Measurements from ENCODE around the gene LHX8. TPM values are rescaled to one million over a fixed set of nuclear protein-coding genes. Genes with fewer than 3 reads are reported as not detected.

LHX8 gene
- total RNA-seq, 1 experiment from 2014 or later = not detected

DNA sequence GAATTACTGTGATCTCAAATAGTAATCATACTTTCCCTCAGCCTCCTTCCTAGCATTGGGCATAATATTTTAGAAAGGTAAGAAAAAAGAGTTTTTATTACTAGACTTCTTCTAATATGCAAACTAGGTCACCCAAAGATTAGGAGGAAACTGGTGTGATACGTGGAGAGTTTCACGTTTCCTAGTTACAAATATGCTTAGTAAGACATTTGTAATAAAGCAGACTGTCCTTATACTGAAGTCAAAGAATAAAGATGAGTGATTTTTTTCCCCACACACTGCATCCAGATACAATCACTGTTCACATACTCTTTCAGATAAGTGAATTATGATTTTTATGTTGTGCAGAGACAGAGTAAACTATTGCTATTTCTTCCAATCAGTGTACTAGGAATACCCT lies 17.9 kb downstream of the LHX8 start:
- no peak overlapping the region for H3K27ac ChIP-seq (ENCODE audit: insufficient read length, low read depth, low read length)
- H2BK5ac ChIP-seq (ENCODE audit: insufficient read length, low read length) = no peak overlapping the region
- DNase-seq = no peak
- Mint-ChIP-seq H3K9me3 (no peaks in the 10 kb centered on the region; a peak in 1 of 5 replicates), H3K27me3 (ENCODE audit: low read depth) (no peaks in the 10 kb centered on the region; the same call in 1 of the 2 replicates), H3K36me3 (ENCODE audit: insufficient read depth in 1 of 3, low read depth in 3 of 3) (no peaks in the 10 kb centered on the region; a peak in 1 of 7 replicates), H3K27ac (no peak overlapping the region), H3K4me1 (no peaks in the 10 kb centered on the region), H3K4me3 (no peak overlapping the region)
- no peak overlapping the region for H3T11ph ChIP-seq (ENCODE audit: low read length)
- no peaks in the 10 kb centered on the region for H3K79me2 ChIP-seq (ENCODE audit: insufficient read depth, low read length)
- H4K20me1 ChIP-seq (ENCODE audit: control insufficient read depth, insufficient read depth, insufficient read length) = no peaks in the 10 kb centered on the region
- H4K5ac ChIP-seq (ENCODE audit: insufficient read length, low read depth, low read length) = no peak overlapping the region
- H3K4me1 ChIP-seq (ENCODE audit: insufficient read depth, low read length) = no peaks in the 10 kb centered on the region
- no peaks in the 10 kb centered on the region for H3K79me1 ChIP-seq (ENCODE audit: insufficient read depth, low read depth, low read length, poor library complexity, severe bottlenecking)
- no peaks in the 10 kb centered on the region for H3K9me3 ChIP-seq (ENCODE audit: control insufficient read depth, low read depth, low read length)
- H3K18ac ChIP-seq (ENCODE audit: insufficient read length, low read depth, low read length) = no peak overlapping the region
- no peak overlapping the region for H3K9ac ChIP-seq (ENCODE audit: extremely low read depth, insufficient read length, low read length)
- no peak overlapping the region for H4K91ac ChIP-seq (ENCODE audit: insufficient read length, low read depth, low read length)
- TF ChIP-seq, protein P1, sequence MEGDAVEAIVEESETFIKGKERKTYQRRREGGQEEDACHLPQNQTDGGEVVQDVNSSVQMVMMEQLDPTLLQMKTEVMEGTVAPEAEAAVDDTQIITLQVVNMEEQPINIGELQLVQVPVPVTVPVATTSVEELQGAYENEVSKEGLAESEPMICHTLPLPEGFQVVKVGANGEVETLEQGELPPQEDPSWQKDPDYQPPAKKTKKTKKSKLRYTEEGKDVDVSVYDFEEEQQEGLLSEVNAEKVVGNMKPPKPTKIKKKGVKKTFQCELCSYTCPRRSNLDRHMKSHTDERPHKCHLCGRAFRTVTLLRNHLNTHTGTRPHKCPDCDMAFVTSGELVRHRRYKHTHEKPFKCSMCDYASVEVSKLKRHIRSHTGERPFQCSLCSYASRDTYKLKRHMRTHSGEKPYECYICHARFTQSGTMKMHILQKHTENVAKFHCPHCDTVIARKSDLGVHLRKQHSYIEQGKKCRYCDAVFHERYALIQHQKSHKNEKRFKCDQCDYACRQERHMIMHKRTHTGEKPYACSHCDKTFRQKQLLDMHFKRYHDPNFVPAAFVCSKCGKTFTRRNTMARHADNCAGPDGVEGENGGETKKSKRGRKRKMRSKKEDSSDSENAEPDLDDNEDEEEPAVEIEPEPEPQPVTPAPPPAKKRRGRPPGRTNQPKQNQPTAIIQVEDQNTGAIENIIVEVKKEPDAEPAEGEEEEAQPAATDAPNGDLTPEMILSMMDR (conservative IDR thresholded peaks at IDR 0.05) = no peak
- no peak overlapping the region for H2BK15ac ChIP-seq (ENCODE audit: low read depth, low read length)
- no peak overlapping the region for H2AK5ac ChIP-seq (ENCODE audit: insufficient read length, low read length)
- no peak overlapping the region for H3K14ac ChIP-seq (ENCODE audit: insufficient read depth, low read length)
- H2BK20ac ChIP-seq (ENCODE audit: low read depth, low read length, poor library complexity, severe bottlenecking) = no peak overlapping the region
- H3K23me2 ChIP-seq (ENCODE audit: insufficient read length, low read depth, low read length, poor library complexity, severe bottlenecking) = no peaks in the 10 kb centered on the region
- no peak overlapping the region for H3K4me2 ChIP-seq (ENCODE audit: insufficient read depth, insufficient read length, low read length)
- H2BK120ac ChIP-seq (ENCODE audit: low read depth, low read length, poor library complexity, severe bottlenecking) = no peak overlapping the region
- H3K23ac ChIP-seq (ENCODE audit: insufficient read length, low read depth, low read length) = no peak overlapping the region
- no peak overlapping the region for H4K8ac ChIP-seq (replicated peaks; ENCODE audit: insufficient read length, low read depth, low read length)
- H2AFZ ChIP-seq (ENCODE audit: low read length) = no peak overlapping the region
- no peaks in the 10 kb centered on the region for H3K27me3 ChIP-seq (ENCODE audit: insufficient read depth, low read length)
- no peak overlapping the region for H2BK12ac ChIP-seq (ENCODE audit: insufficient read length, low read depth, low read length)
- no CpG with 5 or more reads among the region's 2 CpGs for WGBS (ENCODE audit: extremely low coverage, insufficient read length, low lambda C conversion rate)
- no peak overlapping the region for H3K56ac ChIP-seq (ENCODE audit: insufficient read length, low read depth, low read length)
- H3K4ac ChIP-seq (ENCODE audit: low read depth, low read length) = no peak overlapping the region

Data from H9 (cell line).